Measurements from ENCODE around the gene ALX4. TPM values are rescaled to one million over a fixed set of nuclear protein-coding genes. Genes with fewer than 3 reads are reported as not detected.

Gene ALX4
- total and polyA plus RNA-seq, 9 of the 15 experiments (the other 6 are each of a cell fraction or from before 2014, with no cell fraction given) = 0.07 to 1.2 (median 0.33) TPM

GRCh38 chr11:44319170-44319551 is 9.2 kb upstream of the ALX4 start:
- Histone ChIP-seq H3K79me2 (ENCODE audit: control insufficient read depth, insufficient read depth, low read length) (no peaks in the 10 kb centered on the region), H2AFZ (ENCODE audit: low read depth, low read length) (peak overlapping the region; percentile 82), H3K4me3 (no peak overlapping the region), H3K9ac (ENCODE audit: insufficient read depth in 1 of 2, low read depth in 2 of 2, low read length in 2 of 2) (peak overlapping the region; percentile 15 to 87; a peak in 3 of 4 replicates), H3K4me1 (replicated peaks in 1 of 2; ENCODE audit: control insufficient read depth in 2 of 2, insufficient read depth in 2 of 2, low read length in 2 of 2) (peaks cover 21 to 29% of the 10 kb centered on the region in 2 experiments), H3K4me2 (ENCODE audit: insufficient read depth, low read length) (peak overlapping the region; percentile 61), H3K27ac (ENCODE audit: extremely low read depth, low read depth, low read length) (no peak overlapping the region), H3K9me3 (replicated peaks; ENCODE audit: control insufficient read depth, insufficient read depth, low read depth, low read length) (no peaks in the 10 kb centered on the region), H4K20me1 (replicated peaks; ENCODE audit: control insufficient read depth, insufficient read depth, low read length) (0 out of 2 replicates have a peak, but pooled peaks cover 3% of the 10 kb centered on the region), H3K27me3 (ENCODE audit: control insufficient read depth in 2 of 2, insufficient read depth in 2 of 2, low read length in 2 of 2) (peaks cover 14 to 58% of the 10 kb centered on the region in 2 experiments; a peak in 4 of 5 replicates), H3K36me3 (ENCODE audit: control insufficient read depth, insufficient read depth, low read length) (no peaks in the 10 kb centered on the region), H3K9me1 (ENCODE audit: control insufficient read depth, insufficient read depth, low read length) (no peaks in the 10 kb centered on the region)
- FAIRE-seq (no peak), ATAC-seq (peak; percentile 16; the same call in 2 of the 3 replicates), DNase-seq (ENCODE audit: extremely low read depth in 1 of 4, low spot score in 3 of 4) (no peak)
- intact Hi-C loops (cut with micrococcal nuclease) = loop anchor here (1.0 kb wide), 1 partner anchor 14 kb away; no protein-coding TSS in a partner anchor
- CTCF ChIA-PET (ENCODE audit: low intra/inter-chr PET ratio) = interaction anchor here (1.1 kb wide), 1 partner anchor 225 kb away, joined by 3 read pairs; no protein-coding TSS in a partner anchor
- TF ChIP-seq ZNF589 (CRISPR knock-in tag; IDR thresholded peaks at IDR 0.05; ENCODE audit: low read depth) (0 out of 2 replicates have a peak, but pooled peaks have one; percentile 41), USF2 (CRISPR knock-in tag; IDR thresholded peaks at IDR 0.05) (no peak), ZNF639 (CRISPR knock-in tag; conservative IDR thresholded peaks at IDR 0.05 in 1 of 2, IDR thresholded peaks at IDR 0.05 in 1 of 2) (peak in 1 of 2 experiments; percentile 41; a peak in 1 of 4 replicates), ZKSCAN1 (IDR thresholded peaks at IDR 0.05; ENCODE audit: low read depth, low read length) (0 out of 2 replicates have a peak, but pooled peaks have one; percentile 43)
- no TSS peak for BruUV-seq (replicated peaks)
- POLR2A ChIA-PET = interaction anchor here (0.7 kb wide), 1 partner anchor 11 kb away, joined by 3 read pairs; no protein-coding TSS in a partner anchor
- in situ Hi-C loops (cut with MboI) = no loop called here
- 33% methylated on average over 15 of the region's 15 CpGs for WGBS (ENCODE audit: insufficient coverage, low coverage, missing lambda C conversion rate)
